ENCODE results near the gene MICAL2.

The MICAL2 gene

DNA sequence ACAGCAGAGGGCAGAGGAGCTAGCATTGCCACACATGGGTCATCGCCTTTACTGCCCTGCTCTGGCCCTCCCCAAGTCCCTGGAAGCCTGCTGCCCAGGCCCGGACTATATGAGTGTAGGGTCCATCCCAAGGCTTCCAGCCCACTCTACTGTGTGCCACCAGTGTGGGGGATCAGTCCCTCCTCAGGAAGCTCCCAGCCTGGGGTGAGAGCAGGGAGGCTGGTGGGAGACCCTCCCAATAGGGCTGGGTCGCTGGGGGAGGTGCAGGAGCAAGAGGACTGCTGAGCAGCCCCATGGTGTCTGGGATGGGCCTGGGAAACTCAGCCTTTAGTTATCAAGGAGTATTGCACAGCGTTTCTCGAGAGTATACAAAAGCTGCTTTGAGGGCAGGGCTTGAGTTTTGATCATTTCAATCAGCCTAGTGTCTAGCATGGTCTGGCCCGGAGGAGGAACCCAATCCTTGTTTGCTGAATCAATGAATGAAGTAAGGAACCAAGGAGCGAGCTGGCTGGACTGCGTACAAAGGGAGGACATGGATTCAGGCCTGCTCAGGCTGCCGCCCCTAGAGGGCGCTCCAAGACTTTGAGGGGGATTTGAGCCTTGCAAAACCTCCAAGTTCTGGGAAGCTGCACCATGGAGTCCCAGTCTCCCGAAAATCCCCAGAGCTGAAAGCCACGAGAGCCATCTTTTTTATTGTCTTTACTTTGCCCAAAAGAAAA, 178.0 kb downstream of the MICAL2 start:
- DNase-seq (ENCODE audit: low read depth) = no peak

DNA sequence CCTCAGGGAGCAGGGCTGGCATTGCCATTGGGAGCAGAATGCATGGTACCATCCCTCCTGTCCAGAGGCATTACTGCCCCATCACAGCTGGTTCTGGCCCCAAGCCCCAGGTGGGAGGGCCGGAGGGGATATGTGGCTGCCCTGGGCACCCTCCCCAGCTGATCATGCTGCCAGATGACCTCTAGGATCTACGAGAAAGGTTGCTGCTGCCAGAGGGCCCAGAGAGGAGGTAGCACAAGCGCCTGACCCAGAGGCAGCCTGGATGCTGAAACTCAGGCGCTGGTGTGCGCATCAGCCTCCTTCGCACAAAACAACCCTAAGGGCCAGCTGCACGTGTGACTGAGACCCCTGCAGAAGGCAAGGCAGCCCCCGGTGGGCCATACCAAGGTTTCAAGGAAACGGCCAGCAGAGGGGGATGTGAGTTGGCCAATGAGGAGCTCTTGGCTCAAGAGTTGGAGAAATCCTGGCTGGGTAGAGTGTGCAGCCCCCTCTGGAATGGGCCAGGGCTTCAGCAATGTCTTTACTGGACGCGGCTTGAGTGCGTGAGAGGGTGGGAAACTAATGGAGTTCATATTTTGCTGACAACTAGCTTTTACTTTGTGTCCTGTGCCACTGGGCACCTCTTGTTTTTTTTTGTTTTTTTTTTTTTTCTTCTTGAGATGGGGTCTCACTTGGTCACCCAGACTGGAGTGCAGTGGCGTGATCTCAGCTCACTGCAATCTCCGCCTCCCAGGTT, 178.7 kb downstream of the MICAL2 start:
- no peak for DNase-seq (ENCODE audit: low read depth)

DNA sequence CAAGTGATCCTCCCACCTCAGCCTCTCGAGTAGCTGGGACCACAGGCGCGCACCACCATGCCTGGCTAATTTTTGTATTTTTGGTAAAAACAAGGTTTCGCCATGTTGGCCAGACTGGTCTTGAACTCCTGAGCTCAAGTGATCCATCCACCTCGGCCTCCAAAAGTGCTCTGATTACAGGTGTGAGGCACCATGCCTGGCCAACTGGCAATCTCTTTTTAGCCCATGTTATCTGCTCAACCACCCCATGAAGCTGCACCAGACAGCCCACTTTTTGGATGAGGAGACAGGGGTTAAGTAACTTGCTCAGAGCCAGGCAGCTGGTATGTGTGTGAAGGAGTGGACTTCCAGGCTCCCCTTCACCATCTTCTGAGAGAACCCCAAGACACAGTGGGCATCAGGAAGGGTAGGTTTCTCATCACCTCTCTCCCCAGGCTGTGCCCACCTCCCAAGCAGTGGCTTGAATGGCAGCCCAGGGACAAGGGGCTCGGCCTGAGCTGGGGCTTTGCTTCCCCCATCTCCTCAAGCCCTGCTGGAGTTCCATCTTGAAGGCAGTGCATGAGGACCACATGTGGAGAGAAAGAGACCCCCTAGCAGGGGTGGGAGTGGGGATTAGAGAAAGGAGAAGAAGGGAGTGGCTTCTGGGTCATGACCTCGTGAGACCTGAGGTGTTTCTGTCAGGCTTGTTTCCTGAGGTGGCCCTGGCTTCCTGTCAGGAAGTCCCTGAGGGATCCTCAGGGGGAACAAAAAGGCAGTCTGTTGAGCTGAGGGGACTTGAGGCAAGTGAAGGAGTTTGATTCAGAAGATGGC, 179.5 kb downstream of the MICAL2 start:
- no peak for DNase-seq (ENCODE audit: low read depth)

DNA sequence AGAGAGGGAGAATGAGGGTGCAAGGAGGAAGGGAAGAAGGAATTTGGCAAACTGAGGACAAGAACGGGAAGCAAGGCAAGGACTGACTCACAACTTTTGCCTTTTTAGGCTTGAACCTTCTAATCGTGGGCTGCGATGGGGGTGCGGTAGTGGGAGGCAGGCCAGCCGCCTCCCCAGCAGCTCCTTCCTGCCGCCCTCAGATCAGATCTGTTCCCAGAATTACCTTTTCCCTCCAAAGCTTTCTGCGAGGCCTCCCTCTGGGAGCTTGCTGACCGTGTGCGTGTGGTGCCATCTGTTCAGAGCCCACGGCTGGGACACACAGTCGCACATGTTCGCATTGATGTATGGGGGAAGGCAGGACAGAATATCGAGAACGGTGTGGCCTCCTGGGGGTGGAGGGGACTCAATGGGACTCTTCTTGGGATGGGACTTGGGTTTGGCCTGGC, 180.1 kb downstream of the MICAL2 start:
- DNase-seq (ENCODE audit: low read depth) = no peak

DNA sequence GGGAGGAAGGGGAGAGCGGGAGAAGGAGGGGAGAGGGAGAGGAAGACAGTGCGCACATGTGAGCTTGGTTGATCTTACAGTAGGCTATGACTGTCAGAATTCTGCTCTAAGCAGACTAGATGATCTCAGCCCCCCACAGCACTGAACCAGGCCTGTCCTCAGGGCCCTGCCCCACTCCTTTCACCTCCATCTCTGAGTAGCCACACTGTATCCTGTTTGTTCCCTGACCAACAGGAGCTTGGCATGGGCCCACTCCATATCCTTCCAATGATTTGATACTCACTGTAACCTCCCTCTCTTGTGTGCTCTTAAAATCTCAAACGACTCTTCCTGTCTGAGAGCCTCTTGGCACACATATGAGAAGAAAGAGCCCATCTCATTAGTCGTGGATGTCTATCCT, 180.9 kb downstream of the MICAL2 start:
- no peak for DNase-seq (ENCODE audit: low read depth)

DNA sequence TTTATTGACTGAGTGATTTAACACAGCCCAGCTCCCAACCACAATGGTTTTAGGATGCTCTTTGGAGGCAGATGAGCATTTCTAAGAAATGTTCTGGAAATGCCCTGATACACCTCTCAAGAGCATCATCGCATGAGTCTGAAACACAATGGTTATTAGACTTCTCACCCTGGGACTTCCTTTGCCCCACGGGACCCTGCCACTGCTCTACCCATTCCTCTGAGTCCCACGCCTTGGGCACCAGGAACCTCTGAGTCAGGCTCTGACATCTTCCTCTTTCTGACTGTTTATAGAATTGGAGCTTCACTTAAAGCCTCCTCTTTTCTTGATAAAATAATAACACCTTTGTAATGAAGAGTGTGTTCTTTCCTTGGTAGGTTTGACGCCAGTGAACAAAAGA, 181.4 kb downstream of the MICAL2 start:
- DNase-seq (ENCODE audit: low read depth) = no peak

DNA sequence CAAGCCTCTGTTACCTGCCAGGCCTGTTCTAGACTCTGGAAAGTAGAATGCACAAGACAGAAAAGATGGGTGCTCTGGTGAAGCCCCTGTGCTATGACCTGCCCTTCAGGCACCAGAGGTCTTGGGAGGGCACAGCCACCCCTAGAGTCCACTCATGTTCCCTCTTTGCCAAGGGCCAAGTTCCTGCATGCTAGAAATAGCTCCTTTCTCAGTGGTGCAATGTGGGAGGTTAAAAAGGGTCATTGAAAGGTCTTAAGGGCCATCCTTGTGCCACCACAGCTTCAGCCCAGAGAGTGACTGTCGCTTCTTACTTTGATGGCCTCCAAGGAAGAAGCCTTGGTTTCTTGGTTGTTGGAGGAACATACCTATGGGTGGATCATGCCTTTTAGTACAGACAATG, 182.4 kb downstream of the MICAL2 start:
- DNase-seq (ENCODE audit: low read depth) = no peak

DNA sequence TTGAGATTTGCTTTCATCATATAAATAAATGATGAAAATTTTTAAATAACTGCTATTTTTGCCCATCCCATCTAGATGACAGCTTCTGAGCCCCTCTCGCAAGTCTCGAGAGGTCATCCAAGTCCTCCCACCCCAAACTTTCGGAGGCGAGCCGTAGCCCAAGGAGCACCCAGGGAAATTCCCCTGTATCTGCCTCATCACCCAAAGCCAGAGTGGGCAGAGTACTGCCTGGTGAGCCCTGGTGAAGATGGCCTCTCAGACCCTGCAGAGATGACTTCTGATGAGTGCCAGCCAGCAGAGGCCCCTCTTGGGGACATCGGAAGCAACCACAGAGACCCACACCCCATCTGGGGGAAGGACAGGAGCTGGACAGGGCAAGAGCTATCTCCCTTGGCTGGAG, 183.1 kb downstream of the MICAL2 start:
- no peak for DNase-seq (ENCODE audit: low read depth)

DNA sequence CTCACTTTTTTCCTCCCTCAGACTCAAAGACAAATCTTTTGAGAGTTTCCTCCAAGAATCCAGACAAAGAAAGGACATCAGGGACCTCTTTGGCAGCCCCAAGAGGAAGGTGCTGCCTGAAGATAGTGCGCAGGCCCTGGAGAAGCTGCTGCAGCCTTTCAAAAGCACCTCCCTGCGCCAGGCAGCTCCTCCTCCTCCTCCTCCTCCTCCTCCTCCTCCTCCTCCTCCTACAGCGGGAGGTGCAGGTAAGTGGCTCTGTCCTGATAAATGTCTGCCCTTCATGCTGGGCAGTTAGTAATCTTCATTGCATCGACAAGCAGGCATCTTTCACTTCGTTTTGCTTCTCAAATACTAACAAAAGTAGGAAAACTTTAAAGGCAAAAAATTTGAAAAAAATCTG, 184.2 kb downstream of the MICAL2 start:
- no peak for DNase-seq (ENCODE audit: low read depth)

DNA sequence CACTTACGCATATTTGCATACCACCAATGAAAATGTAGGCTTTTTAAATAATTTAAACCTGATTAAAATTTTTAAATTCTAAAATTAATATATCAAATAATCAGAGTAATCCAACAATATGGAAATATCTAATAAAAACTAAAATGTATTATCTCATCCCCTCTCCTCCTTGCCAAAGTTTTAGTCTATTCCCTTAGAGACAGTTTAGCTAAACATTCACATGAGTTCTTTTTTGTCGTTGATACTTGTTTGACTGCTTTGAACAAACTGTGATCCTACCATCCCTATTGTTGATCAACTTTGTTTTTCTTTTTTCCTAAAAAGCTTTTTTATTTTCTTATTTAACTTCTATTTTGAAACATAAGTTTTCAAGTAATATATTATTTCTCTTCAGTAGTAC, 185.6 kb downstream of the MICAL2 start:
- no peak for DNase-seq (ENCODE audit: low read depth)

DNA sequence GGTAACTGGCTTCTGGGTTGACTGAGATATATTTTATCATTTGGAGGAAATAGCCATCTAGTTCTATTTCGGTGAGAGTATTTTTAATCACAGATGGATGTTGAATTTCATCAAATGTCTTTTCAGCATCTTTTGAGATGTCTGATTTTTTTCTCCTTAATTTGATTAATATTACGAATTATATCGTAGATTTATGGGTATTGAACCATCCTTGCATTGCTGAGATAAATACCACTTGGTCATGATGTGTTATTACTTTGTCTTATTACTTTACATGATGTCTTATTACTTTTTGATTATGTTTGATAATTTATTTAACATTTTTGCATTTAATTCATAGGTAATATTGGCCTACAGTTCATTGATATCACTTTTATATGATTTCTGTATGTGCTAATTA, 188.2 kb downstream of the MICAL2 start:
- no peak for DNase-seq (ENCODE audit: low read depth)

DNA sequence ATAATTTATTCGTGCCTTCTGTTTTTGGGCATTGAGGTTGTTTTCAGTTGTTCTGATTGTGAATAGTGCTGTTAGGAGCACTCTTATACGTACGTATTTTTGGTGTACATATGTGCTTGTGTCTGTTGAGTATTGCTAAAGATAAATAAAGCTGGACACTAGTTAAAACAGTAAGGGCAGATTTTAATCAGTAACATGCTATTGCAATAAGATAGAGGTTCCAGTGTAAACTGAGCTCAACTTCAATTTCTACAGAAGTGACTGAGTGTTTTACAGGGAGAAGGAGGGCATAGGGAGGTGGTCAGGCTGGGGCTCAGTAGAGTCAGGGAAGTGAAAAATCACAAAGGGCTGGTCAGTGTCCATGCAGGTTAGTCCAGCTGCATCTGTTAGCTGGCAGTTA, 191.0 kb downstream of the MICAL2 start:
- DNase-seq (ENCODE audit: low read depth) = no peak

DNA sequence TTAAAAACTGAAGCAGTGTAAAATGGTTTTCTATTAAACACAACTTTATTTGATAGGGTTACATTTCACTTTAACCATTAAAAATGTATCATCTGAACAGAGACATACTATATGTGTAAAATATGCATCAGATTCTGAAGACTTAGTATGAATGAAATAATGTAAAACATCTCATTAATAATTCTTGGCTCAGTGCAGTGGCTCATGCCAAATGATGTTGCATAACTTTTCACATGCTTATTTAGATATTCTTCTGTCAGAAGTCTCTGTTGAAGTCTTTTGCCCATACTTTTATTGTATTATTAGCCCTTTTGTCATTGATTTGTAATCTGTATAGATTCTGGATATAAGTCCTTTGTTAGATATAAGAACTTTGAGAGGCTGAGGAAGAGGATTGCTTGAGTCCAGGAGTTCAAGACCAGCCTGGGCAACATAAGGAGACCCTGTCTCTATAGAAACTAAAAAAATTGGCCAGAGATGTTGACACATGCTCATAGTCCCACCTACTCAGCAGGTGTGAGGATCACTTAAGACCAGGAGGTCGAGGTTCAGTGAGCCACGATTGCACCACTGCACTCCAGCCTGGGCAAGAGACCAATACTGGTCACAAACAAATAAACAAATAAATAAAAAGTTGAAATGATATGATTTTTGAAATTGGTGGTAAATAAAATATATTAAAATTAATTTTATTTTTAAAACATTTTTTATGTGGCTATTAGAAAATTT, 193.2 kb downstream of the MICAL2 start:
- DNase-seq (ENCODE audit: low read depth) = no peak

DNA sequence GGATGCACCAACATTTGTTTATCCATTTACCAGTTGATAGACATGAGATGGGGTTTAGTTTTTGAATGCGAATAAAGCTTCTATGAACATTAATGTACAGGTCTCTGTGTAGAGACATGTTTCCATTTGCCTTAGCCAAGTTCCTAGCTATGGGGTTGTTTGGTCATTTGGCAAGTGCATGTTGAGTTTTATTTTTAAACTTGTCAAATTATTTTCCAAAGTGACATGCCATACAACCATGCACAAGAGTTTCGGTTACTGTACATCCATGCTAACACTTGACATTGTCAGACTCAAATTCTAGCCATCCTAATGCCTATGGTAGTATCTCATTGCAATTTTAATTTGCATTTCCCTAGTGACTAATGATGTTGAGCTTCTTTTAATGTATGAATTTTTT, 196.4 kb downstream of the MICAL2 start:
- no peak for DNase-seq (ENCODE audit: low read depth)

DNA sequence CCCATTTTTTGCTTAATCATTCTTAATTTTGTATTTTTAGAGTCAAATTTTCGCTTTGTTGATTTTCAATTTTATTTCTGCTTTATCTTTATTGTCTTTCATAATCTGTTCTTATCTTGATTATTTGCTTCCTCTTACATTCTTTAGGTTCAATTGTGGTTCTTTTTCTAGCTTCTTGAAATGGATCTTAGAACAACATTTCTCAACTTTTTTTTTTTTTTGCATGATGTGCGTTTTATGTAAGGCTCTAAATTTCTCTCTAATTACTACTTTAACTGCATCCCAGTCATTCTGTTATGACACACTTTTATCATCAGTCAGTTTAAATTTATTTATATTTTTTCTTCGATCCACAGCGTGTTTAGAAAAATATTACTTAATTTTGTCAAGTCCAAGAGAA, 201.7 kb downstream of the MICAL2 start:
- DNase-seq (ENCODE audit: low read depth) = no peak
